GM13976 (cell line): ENCODE data around the gene FOXC1.

Experiments used
- DNase-seq: peaks from one replicate; pipeline ENCODE4 v3.0.0; 2012; ENCODE audit warnings: low spot score
- in situ Hi-C: fragments of 300-500 bp; cut with MboI; formaldehyde crosslinking; loops from one replicate; pipeline ENCODE4 v1.12.0; 2022; ENCODE audit warnings: low sequenced_read_pairs, mixed read lengths, inconsistent platforms; ENCODE audit not compliant: unreplicated experiment
- TF ChIP-seq, protein P1 (sequence below): IDR thresholded peaks from 2 replicates; pipeline ENCODE4 v1.5.1; 2012; ENCODE audit warnings: borderline replicate concordance, mild to moderate bottlenecking; ENCODE audit not compliant: insufficient read depth; ENCODE audit errors: extremely low read depth, missing control alignments, control extremely low read depth

Gene FOXC1

DNA sequence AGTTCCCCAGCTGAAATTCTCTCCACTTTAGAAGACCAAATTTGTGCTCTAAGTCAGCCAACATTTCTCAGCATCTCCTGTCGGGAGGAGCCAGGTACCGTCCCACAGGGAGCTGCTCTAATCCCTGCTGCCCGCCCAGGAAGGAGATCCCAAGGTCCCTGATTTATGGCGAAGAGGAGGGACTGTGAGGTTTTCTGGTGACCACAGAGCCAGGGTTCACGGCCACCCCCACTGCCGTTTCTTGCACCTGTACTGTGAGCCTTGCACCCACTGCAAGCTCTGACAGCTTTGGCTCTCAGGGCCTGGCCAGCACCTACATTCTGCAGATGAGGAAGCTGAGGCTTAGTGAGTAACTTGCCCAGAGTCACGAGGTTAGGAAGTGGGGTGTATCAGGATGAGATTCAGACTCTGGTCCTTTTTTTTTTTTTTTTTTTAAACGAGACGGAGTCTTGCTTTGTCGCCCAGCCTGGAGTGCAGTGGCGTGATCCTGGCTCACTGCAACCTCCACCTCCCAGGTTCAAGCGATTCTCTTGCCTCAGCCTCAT, 34.9 kb downstream of the FOXC1 start:
- in situ Hi-C loops = no loop called here
- TF ChIP-seq, protein P1, sequence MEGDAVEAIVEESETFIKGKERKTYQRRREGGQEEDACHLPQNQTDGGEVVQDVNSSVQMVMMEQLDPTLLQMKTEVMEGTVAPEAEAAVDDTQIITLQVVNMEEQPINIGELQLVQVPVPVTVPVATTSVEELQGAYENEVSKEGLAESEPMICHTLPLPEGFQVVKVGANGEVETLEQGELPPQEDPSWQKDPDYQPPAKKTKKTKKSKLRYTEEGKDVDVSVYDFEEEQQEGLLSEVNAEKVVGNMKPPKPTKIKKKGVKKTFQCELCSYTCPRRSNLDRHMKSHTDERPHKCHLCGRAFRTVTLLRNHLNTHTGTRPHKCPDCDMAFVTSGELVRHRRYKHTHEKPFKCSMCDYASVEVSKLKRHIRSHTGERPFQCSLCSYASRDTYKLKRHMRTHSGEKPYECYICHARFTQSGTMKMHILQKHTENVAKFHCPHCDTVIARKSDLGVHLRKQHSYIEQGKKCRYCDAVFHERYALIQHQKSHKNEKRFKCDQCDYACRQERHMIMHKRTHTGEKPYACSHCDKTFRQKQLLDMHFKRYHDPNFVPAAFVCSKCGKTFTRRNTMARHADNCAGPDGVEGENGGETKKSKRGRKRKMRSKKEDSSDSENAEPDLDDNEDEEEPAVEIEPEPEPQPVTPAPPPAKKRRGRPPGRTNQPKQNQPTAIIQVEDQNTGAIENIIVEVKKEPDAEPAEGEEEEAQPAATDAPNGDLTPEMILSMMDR = no peak
- no peak for DNase-seq

DNA sequence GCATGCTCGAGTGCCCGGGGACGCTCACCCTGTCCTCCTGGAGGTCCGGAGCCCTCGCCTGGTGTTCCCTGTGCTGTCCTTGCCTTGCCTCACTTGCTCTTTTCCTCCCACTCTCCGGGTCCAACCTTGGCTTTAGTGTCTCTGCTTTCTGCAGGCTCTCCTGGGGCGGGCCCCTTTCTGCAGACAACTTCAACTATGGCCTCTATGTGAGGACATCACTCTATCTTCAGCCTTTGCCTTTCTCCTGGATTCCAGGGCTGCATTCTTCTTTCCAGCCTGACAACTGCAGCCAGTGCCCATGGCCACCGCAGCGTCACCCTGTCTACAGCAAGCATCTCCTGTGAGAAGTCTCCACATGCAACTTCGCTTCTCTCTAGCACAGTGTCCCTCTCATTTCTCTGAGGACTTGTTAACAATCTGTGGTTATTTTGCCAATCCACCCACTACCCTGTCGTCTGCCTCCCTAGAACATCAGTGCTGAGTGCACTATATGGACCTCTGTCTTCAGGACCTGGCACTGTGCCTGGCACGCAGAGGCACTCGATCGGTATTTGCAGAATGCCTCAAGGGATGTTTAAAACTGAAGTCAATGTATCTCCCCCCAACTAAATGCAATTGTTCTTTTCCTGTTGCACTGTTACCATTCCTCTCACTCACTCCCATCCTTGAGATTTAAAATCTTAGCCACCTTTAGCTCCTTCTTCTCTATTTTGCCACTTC, 35.9 kb downstream of the FOXC1 start:
- DNase-seq = no peak
- in situ Hi-C loops = no loop called here
- TF ChIP-seq, protein P1 = no peak

DNA sequence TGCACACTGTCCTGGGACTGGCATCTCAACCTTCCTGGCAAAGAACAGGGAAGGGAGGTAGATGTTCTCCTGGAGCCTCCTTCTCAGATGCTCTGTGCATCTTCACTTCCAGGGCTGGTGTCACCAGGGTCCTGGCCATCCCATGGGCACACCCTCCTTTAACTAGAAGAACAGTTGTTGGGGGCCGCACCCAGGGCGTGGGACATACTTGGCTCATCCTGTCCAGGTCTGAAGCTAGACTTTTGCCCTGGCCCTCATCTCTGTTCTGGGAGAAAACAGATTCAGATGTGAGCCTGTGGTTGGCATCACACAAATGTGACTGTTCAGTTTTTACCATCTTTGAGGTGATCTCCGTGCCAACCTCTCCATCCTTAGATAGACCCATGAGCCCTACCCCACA, 41.6 kb downstream of the FOXC1 start:
- DNase-seq = no peak
- TF ChIP-seq, protein P1 = no peak
- in situ Hi-C loops = no loop called here

DNA sequence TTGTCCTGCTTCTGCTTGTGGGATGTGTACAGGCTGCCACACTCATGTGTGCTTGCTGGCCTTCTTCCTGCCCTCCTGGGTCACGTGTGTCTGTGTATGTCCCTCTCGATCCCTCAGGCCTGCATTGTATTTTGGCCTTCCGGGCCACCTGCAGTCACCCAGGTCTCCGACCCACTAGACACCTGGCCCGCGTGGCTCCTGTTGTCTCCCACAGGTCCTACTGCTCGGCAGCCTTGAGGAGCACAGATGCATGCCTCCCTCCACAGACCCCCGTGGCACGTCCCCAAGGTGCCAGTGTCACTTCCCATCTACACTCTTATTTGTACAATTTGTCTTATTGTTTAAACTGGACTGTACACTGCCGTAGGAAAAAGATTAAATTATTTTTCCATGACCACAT, 43.1 kb downstream of the FOXC1 start:
- TF ChIP-seq, protein P1 = no peak
- in situ Hi-C loops = no loop called here
- no peak for DNase-seq

DNA sequence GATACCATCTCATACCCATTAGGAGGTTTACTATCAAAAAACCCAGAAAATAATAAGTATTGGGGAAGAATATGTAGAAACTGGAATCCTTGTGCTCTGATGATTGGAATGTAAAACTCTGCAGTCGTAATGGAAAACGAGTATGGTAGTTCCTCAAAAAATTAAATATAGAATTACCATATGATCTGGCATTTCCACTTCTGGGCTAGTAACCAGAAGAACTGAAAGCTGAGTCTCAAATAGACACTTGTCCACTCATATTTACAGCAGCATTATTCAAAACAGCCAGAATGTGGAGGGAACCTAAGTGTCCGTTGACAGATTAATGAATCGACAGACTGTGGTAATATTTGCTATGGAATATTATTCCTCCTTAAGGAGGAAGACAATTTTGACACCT, 44.3 kb downstream of the FOXC1 start:
- TF ChIP-seq, protein P1 = no peak
- in situ Hi-C loops = no loop called here
- no peak for DNase-seq

DNA sequence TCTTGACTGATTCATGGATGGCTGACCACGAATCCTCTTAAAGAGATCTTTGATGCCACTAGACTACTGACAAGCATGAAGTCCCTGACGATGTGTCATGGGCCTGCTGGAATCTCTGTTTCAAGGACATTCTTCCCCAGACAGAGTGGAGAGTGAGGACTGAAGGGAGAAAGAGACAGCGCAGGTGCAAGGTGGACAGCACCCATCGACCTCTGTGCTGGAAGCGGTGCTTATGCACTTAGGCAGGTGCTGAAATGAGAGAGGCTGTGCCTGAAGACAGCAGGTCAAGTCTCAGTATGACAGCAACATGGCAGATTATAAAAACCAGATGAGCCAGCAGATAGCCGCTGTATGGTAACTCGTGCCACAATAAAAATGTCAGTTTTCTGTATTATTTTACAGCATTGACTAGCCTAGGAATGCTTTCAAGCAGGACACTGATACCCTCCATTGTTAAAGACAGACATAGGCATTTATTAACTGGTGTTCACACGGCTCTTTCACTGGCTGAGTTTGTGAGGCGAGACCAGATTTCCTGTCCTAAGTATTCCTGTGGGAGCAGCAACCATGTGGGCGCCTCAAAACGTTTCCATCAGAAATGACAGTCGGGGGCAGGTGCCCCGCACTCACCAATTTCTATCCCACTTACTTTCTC, 47.5 kb downstream of the FOXC1 start:
- in situ Hi-C loops = no loop called here
- TF ChIP-seq, protein P1 = no peak
- DNase-seq = no peak

DNA sequence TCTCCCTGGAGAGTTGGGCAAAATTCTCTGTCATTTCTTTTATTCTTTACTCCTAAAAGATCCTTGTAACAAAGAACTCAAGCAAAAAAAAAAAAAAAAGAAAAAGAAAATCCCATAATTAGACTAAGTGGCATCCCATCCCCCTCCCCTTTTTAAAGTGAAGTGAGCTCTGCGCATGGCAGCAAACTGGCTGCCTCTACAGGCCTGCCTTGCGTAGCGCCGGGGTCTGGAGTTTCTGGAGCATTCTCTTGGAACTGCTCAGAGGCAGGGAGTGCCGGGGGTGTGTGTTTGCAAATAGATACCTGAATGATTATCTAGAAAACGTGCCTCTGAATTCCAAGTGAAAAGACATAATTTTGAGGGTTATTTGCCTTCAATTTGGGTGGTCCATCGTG, 48.1 kb downstream of the FOXC1 start:
- no peak for DNase-seq
- TF ChIP-seq, protein P1 = no peak
- in situ Hi-C loops = no loop called here
